GM12891 (cell line): ENCODE results near the gene INPP5B.

ENCODE experiments used
- POLR2A ChIP-seq: IDR thresholded peaks from 2 replicates; pipeline ENCODE4 v1.6.1; 2011; ENCODE audit warnings: low read depth, low read length, control low read depth
- POLR2AphosphoS5 ChIP-seq: IDR thresholded peaks from 2 replicates; pipeline ENCODE4 v1.6.1; 2011; ENCODE audit warnings: low read depth, low read length, control low read depth
- POU2F2 ChIP-seq: IDR thresholded peaks from 2 replicates; pipeline ENCODE4 v1.6.1; 2011; ENCODE audit warnings: low read depth, mild to moderate bottlenecking, control low read depth, low read length, moderate library complexity
- TAF1 ChIP-seq: IDR thresholded peaks from 2 replicates; pipeline ENCODE4 v1.6.1; 2011; ENCODE audit warnings: low read depth, low read length, control low read depth

DNA sequence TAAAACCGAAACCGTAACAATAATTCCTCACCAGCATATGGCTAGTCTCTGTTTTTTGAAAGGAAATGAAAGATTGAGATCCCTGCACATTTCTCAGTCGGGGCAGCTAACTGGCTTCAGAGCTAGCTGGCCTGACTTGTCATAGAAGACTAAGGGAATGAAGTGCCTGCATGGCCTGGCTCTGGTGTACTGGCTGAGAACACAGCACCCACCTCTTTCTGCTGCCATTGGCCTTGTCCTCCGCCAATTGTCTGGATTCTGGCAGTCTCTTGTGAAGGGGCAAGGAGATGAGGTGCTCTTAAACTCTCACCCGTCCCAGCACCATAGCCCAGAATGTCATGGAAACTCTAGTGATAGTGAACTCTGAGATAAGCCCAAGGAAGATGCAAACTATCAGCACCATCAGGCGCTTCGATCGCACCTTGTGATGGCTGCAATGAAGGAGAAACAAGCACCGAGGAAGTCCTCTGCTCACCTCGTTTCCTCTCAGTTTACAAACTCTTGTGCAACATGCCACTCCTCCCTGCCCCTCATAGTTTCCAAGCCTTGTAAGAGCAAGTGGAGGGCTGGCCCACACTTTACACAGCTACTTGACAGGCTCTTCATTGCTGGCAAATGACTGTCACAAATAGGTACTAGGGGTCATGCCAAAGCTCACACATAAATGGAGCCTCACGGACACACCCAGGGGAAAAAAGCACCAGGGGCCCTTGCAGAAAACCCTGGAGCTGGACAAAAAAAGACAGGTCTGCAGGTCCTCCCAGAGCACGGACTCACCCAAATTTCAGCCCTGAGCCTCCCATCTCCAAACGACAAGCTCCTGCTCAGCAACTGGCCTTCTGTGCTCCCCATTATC lies 16.4 kb downstream of the INPP5B start:
- no peak for TF ChIP-seq TAF1
- TF ChIP-seq POLR2AphosphoS5 = no peak
- no peak for TF ChIP-seq POLR2A
- TF ChIP-seq POU2F2 = no peak
